GM23248 (cell line): ENCODE data around the gene RAB9B.
"Not testable (repeated sequence)": the region's sequence is repeated elsewhere in the genome, so short reads cannot be mapped to it uniquely, and the experiment has no call there.

Experiments used
- EZH2 ChIP-seq: fragments of 200-600 bp; sonication (generic); IDR thresholded peaks from 2 replicates; pipeline ENCODE4 v1.6.1; 2018; ENCODE audit warnings: antibody characterized with exemption, mild to moderate bottlenecking; ENCODE audit not compliant: insufficient read depth, poor library complexity, severe bottlenecking
- EZH2phosphoT487 ChIP-seq: fragments of 200-600 bp; sonication (generic); IDR thresholded peaks from 2 replicates; pipeline ENCODE4 v1.6.1; 2018; ENCODE audit warnings: antibody characterized with exemption, moderate library complexity, mild to moderate bottlenecking, low read depth; ENCODE audit not compliant: insufficient read depth

- TF ChIP-seq EZH2phosphoT487, EZH2: not testable (repeated sequence)
Observed at GRCh38 chrX:103817101-103817500, 15.0 kb downstream of the RAB9B start.
